ENCODE data around the gene THBS3.

DNA sequence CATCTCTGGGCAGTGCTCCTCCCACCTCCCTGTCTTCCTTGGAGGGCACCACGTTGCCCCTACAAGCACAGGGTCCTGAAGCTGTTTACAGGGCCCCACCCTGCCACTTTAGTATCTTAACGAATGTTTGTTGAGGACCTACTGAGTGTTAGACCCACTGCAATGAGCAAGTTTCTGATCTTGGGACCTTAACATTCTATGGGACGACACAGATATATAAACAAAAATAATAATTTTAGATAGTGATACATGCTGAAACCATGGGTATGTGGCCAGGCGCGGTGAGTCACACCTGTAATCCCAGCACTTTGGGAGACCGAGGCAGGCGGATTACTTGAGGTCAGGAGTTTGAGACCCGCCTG, 37.4 kb upstream of the THBS3 start:
- TF ChIP-seq TAF1 (IDR thresholded peaks at IDR 0.05; ENCODE audit: low read depth, low read length) (no peak), POLR2A (IDR thresholded peaks at IDR 0.05; ENCODE audit: low read depth, low read length) (no peak), POLR2AphosphoS5 (IDR thresholded peaks at IDR 0.05; ENCODE audit: low read depth, low read length) (no peak), SPI1 (IDR thresholded peaks at IDR 0.05; ENCODE audit: low read depth, low read length) (no peak), POU2F2 (IDR thresholded peaks at IDR 0.05; ENCODE audit: low read depth, low read length) (0 out of 2 replicates have a peak, but pooled peaks have one; percentile 24)

Data from GM12891 (cell line).